NCI-H510A (cell line): ENCODE measurements around the gene KCNQ1.

Experiments
- DNase-seq: peaks from one replicate; lab custom pipeline; 2025; lab: John Stamatoyannopoulos, UW

Gene KCNQ1

GRCh38 chr11:2460540-2461252 is 15.9 kb downstream of the KCNQ1 start:
- no peak for DNase-seq

- no peak for DNase-seq
Observed at GRCh38 chr11:2461253-2461955, 16.6 kb downstream of the KCNQ1 start.

- DNase-seq, result no peak
Observed at GRCh38 chr11:2461956-2462542, 17.2 kb downstream of the KCNQ1 start.

GRCh38 chr11:2462543-2462985 is 17.8 kb downstream of the KCNQ1 start:
- no peak for DNase-seq

GRCh38 chr11:2462986-2463765 is 18.4 kb downstream of the KCNQ1 start:
- DNase-seq, result no peak

GRCh38 chr11:2463766-2464277 is 19.0 kb downstream of the KCNQ1 start:
- no peak for DNase-seq

- DNase-seq, result no peak
Observed at GRCh38 chr11:2464451-2465165, 19.8 kb downstream of the KCNQ1 start.

GRCh38 chr11:2465202-2466068 is 20.6 kb downstream of the KCNQ1 start:
- no peak for DNase-seq

GRCh38 chr11:2466069-2466801 is 21.4 kb downstream of the KCNQ1 start:
- DNase-seq, result no peak

GRCh38 chr11:2466869-2467694 is 22.3 kb downstream of the KCNQ1 start:
- DNase-seq, result no peak

GRCh38 chr11:2467695-2468055 is 22.9 kb downstream of the KCNQ1 start:
- no peak for DNase-seq

GRCh38 chr11:2468363-2469235 is 23.8 kb downstream of the KCNQ1 start:
- no peak for DNase-seq

- no peak for DNase-seq
Observed at GRCh38 chr11:2470495-2470894, 25.7 kb downstream of the KCNQ1 start.

- no peak for DNase-seq
Observed at GRCh38 chr11:2471048-2471803, 26.4 kb downstream of the KCNQ1 start.

- no peak for DNase-seq
Observed at GRCh38 chr11:2471804-2472096, 26.9 kb downstream of the KCNQ1 start.

- DNase-seq, result no peak
Observed at GRCh38 chr11:2472428-2473186, 27.8 kb downstream of the KCNQ1 start.
